ENCODE results near the gene SNCB.

Gene SNCB

GRCh38 chr5:176574297-176574591 is 56.1 kb downstream of the SNCB start:
- no peak for DNase-seq (ENCODE audit: low read depth)

GRCh38 chr5:176573564-176574296 is 56.6 kb downstream of the SNCB start:
- peak; percentile 21 for DNase-seq (ENCODE audit: low read depth)
